ENCODE data around the gene IMPA2.
"Not testable (repeated sequence)": the region's sequence is repeated elsewhere in the genome, so short reads cannot be mapped to it uniquely, and the experiment has no call there.

Gene IMPA2
- 3.5 to 9.7 reads per million in 2 donors for total RNA-seq

DNA sequence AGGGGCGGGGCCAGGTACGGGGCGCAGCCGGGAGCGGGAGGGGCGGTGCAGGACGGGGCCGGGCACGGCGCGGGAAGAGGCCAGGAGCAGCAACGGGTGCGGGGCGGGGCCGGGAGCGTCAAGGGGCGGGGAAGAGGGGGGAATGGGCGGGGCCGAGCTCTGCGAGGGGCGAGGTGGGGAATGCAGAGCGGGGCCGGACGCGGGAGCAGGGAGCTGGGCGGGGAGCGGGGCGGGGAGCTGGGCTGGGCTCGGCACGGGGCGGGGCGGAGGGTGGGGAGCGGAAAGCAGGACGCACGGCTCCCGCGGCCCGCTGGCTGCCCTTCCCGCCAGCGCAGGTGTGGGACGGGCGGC, at the start of gene IMPA2:
Gene IMPA2, plus strand, starts transcription at position 316 of the 351 bp plus-strand sequence. CDS start 163 bp downstream, outside the sequence.
- DNase-seq = no peak

DNA sequence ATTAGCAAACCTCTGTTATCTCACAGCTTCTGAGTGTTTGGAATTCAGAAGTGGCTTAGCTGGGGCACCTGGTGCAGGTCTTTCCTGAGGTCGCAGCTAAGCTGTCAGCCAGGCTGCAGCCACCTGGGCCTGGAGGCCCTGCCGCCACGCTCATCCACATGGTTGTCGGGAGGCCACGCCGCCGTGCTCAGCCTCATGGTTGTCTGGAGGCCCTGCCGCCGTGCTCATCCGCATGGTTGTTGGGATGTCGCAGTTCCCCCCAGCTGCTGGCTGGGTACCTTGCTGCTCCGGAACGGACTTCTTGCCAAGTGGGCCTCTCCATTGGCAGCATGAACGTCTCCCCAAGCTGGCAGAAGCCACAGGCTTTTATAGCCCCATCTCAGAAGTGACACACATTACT, 48.9 kb upstream of the IMPA2 start:
- no peak for DNase-seq

- DNase-seq = no peak
Measured at GRCh38 chr18:11937874-11938478, 43.3 kb upstream of the IMPA2 start.

- no peak for DNase-seq
Measured at GRCh38 chr18:11940956-11941355, 40.4 kb upstream of the IMPA2 start.

DNA sequence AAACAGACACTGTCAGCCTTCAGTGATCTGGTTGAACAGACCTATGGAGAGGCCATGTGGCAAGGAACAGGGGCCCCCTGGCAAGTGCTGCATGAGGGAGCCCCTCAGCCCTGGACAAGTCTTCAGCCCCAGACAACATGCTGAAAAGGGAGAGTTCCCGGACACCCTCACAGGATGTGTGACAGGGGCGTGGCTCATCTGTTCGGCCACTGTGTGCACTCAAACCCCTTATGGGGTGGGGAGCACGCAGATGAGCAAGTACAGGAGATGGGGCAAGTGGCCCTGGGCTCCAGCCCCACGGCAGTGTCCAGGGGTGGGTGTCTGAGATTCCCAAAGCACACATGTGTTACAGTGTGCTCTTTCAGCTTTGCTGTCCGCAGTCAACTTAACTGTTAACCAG, 37.8 kb upstream of the IMPA2 start:
- DNase-seq = no peak

DNA sequence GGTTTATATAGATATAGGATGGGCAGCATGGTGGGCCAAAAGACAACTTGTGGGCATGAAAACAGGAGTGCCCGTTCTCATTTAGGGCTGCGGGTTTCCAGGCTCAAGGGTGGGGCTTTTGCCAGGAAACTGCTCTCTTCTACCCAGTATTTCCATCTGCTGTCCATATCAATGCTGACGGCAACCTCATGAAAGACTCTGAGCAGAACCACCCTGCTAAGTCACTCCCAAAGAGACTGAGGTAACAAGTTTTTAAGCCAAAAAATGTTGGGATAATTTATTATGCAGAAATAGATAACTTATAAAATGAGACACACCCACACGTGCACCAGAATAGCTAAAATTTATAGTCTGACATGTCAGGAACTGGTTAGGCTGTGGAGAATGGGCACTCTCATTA, 37.1 kb upstream of the IMPA2 start:
- DNase-seq = no peak

- DNase-seq = no peak
Measured at GRCh38 chr18:11944786-11945185, 36.5 kb upstream of the IMPA2 start.

GRCh38 chr18:11945834-11946659, 35.3 kb upstream of the IMPA2 start:
- not testable (repeated sequence) for DNase-seq

DNA sequence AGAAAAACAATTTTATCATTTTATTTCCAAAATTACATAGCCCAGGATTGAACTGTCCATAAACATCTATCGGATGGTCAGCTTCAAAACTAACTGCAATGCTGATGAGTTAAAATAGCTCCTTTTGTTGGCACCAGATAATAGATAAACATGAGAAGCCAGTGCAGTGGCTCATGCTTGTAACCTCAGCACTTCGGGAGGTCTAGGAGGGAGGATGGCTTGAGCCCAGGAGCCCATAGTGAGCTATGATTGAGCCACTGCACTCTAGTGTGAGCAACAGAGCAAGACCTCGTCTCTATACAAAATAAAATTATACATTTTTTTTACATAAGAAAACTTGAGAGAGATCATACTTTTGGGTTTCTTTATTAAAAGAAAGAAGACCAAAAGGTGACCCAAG, 34.6 kb upstream of the IMPA2 start:
- DNase-seq = no peak

- DNase-seq = peak; percentile 33
Measured at GRCh38 chr18:11947214-11948191, 33.8 kb upstream of the IMPA2 start.

- DNase-seq = no peak
Measured at GRCh38 chr18:11948852-11949523, 32.3 kb upstream of the IMPA2 start.

DNA sequence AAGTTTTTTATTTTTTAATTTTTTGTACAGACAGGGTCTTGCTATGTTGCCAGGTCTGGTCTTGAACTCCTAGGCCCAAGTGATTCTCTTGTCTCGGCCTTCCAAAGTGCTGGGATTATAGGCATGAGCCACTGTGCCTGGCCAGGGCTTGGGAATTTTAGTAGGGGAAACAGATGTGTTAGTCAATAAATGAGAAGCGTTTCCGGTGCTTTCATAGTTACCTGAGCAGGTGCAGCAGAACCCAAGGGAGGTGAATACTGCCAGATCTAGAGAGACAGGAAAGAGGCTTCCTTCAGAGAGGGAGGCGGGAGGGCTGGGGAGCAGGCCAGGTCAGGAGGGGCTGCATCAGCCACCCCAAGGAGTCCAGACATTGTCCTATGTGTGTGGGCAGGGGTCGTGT, 30.5 kb upstream of the IMPA2 start:
- no peak for DNase-seq

GRCh38 chr18:11951390-11951851, 29.9 kb upstream of the IMPA2 start:
- DNase-seq = no peak

DNA sequence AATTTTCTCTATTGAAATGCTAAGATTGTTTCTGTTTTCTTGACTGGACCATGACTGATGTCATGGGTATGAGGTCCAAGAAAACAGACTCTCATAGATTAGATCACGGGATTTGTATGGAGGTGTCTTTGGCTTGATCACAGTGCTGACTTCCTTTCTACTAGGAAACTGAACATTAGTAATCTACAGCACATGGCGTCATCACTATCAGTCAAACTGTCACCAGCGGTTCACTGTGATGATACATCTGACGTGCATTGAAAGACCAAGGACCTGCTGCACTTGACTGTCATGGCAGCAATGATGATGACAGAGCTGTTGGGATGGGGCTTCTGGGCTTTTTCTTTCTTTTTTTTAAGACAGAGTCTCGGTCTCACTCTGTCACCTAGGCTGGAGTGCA, 28.2 kb upstream of the IMPA2 start:
- DNase-seq = no peak

DNA sequence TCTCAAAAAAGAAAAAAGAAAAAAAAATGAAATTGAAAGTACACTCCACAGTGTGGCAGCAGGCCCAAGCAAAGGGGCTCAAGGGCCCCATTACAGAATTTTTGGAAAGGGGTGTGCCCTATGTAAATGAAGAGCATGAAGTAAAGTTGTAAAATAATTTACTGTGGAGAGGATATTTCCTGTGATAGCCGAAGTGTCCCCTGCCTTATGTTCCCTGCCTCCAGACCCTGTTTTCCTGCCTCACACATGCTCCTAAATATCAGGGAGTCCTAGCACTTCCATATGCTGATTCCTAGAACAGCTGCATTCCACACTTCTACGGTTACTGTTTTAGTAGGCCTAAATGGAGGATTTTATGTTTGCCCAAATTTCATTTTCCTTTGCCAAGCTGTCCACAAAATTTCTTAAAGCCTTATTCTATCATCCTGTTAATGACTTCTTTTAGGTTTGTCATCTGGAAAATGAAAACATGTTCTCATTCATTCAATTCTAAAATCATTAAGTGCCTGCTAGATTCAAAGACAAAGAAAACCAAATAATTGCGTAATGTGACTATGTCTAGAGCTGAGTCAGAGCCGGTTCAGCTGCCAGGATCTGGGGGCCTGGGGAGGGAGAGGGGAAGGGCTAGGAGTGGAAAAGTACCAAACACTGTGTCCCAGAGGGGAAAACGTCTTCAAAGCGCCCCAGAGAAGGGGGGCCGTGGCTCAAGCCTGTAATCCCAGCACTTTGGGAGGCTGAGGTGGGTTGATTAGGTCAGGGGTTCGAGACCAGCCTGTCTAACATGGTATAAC, 25.9 kb upstream of the IMPA2 start:
- no peak for DNase-seq

- no peak for DNase-seq
Measured at GRCh38 chr18:11956371-11957308, 24.7 kb upstream of the IMPA2 start.

- no peak for DNase-seq
Measured at GRCh38 chr18:11957636-11958035, 23.7 kb upstream of the IMPA2 start.

DNA sequence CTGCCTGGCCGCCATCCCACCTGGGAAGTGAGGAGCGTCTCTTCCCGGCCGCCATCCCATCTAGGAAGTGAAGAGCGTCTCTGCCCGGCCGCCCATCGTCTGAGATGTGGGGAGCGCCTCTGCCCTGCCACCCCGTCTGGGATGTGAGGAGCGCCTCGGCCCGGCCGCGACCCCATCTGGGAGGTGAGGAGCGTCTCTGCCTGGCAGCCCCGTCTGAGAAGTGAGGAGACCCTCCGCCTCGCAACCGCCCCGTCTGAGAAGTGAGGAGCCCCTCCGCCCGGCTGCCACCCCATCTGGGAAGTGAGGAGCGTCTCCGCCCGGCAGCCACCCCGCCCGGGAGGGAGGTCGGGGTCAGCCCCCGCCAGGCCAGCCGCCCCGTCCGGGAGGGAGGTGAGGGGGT, 21.7 kb upstream of the IMPA2 start:
- not testable (repeated sequence) for DNase-seq

DNA sequence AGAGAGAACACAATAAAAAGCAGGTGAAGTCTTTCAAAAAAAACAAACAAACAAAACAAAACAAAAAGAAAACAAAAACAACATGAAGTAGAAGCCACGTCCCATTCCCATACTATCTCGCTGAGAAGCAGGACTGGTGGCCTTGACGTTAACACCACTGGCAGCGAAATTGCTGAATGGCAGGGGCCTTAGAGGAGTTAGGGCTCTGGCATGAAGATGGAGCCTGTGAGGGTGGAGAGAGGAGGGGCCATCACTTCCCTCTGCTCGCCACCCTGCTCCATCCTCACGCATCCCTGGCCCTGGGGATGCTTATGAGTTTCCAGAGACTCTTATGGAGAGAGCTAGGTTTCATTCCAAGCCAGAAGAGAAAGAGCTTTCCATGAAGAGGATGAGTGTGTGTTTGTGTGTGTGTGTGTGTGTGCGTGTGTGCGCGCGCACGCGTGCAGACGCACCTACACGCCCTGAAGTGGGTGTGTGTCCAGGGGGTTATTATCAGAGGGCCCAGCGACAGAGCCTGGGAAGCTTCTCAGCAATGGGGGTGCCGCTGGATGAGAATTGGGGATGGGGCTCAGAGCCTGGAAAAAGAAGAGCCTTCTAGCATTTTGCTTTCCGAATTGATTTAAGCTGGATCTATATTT, 20.4 kb upstream of the IMPA2 start:
- no peak for DNase-seq

DNA sequence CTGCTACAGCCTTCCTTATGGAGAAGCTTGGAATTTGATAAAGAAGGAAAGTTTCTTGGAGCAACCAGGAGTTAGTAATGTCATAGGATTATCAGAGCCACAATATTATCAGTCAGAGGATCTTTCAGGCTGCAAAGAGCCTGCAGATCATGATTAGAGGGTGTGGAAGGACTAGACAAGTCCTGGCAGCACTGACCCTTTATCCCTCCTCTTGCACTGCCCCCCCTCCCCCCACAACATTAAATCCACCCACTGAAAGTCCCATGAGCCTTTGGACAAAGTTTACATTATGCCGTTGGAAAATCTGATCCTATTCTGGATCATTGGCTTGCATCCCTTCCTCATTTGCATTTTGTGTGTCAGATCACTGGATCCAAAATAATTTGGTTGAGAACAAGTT, 18.7 kb upstream of the IMPA2 start:
- no peak for DNase-seq

Data from activated gamma-delta T cell (primary cell).